B cell (primary cell): ENCODE data around the gene ERP27. TPM values are rescaled to one million over a fixed set of nuclear protein-coding genes. Genes with fewer than 3 reads are reported as not detected.
A peak's percentile ranks its signal among the peaks of the same experiment; 100 is the strongest.

Experiments used
- ATAC-seq: fragments of 200-7000 bp; cut with Tn5 transposase; one replicate; pipeline ENCODE4 v1.10.0; 2021; ENCODE audit warnings: low read depth, mild to moderate bottlenecking, moderate number of reproducible peaks, moderate library complexity
- CTCF ChIA-PET: fragments of 350-600 bp; sonication (Branson Sonifier 250); formaldehyde crosslinking; loops from one replicate; lab custom pipeline; 2021; ENCODE audit warnings: antibody characterized with exemption, inconsistent platforms; lab: Charles Lee
- POLR2A ChIA-PET: fragments of 350-600 bp; sonication (Branson Sonifier 250); formaldehyde crosslinking; loops from one replicate; lab custom pipeline; 2021; ENCODE audit warnings: antibody characterized with exemption; lab: Charles Lee
- DNase-seq: peaks from one replicate; pipeline ENCODE4 v3.0.0; 2013
- H2AFZ ChIP-seq: 2 replicates; pipeline ENCODE4 v1.6.1; 2012; ENCODE audit warnings: mild to moderate bottlenecking, low read depth, low read length; ENCODE audit not compliant: insufficient read depth, poor library complexity, severe bottlenecking
- H3K27ac ChIP-seq, 2 donors: 1 replicate in 1 of 2; 2 replicates in 1 of 2; pipeline ENCODE4 v1.5.1; 2012 to 2013; ENCODE audit warnings: low read length in 2 of 2, mild to moderate bottlenecking in 2 of 2, moderate library complexity in 1 of 2
- H3K27me3 ChIP-seq, 4 experiments: fragments of 200-600 bp in 1 of 4; sonication (generic) in 1 of 4; replicated peaks in 1 of 4; 1 replicate in 2 of 4; 2 replicates in 2 of 4; pipeline versions ENCODE4 v1.6.1 to v1.7.0; 2013 to 2016; ENCODE audit warnings: low read length in 3 of 4, mild to moderate bottlenecking in 2 of 4, mixed read lengths in 1 of 4, moderate library complexity in 1 of 4; ENCODE audit not compliant: insufficient read depth in 4 of 4, control insufficient read depth in 3 of 4; ENCODE audit errors: control extremely low read depth in 1 of 4
- H3K36me3 ChIP-seq, 2 experiments: replicated peaks in 1 of 2; 1 replicate in 1 of 2; 2 replicates in 1 of 2; pipeline versions ENCODE4 v1.6.1 to v1.7.1; 2013; ENCODE audit warnings: low read length in 1 of 2; ENCODE audit not compliant: insufficient read depth in 2 of 2, control insufficient read depth in 1 of 2; ENCODE audit errors: control extremely low read depth in 1 of 2, extremely low read depth in 1 of 2
- H3K4me1 ChIP-seq, 2 donors: fragments of 200-600 bp in 1 of 2; sonication (generic) in 1 of 2; 1 replicate in 1 of 2; 2 replicates in 1 of 2; pipeline versions ENCODE4 v1.5.1 to v1.6.1; 2013 to 2017; ENCODE audit warnings: low read length in 2 of 2; ENCODE audit not compliant: control insufficient read depth in 2 of 2, insufficient read depth in 2 of 2
- H3K4me2 ChIP-seq: replicated peaks from 2 replicates; pipeline ENCODE3; 2012; ENCODE audit warnings: mild to moderate bottlenecking, low read depth, low read length; ENCODE audit not compliant: poor library complexity, severe bottlenecking
- H3K4me3 ChIP-seq, 5 experiments: fragments of 200-600 bp in 1 of 5; sonication (generic) in 1 of 5; 1 replicate in 3 of 5; 2 replicates in 2 of 5; pipeline versions ENCODE4 v1.5.1 to v1.7.0; 2011 to 2016; ENCODE audit warnings: low read length in 4 of 5, mild to moderate bottlenecking in 4 of 5, low read depth in 2 of 5, control low read depth in 1 of 5, moderate library complexity in 1 of 5; ENCODE audit not compliant: insufficient read depth in 1 of 5; ENCODE audit errors: control extremely low read depth in 1 of 5, extremely low read depth in 1 of 5
- H3K79me2 ChIP-seq: fragments of 200-600 bp; sonication (generic); one replicate; pipeline ENCODE4 v1.6.0; 2016; ENCODE audit warnings: low read length; ENCODE audit not compliant: control insufficient read depth, insufficient read depth
- H3K9ac ChIP-seq: fragments of 200-600 bp; sonication (generic); 2 replicates; pipeline ENCODE4 v1.6.1; 2017; ENCODE audit warnings: mild to moderate bottlenecking, low read length, moderate library complexity
- H3K9me3 ChIP-seq, 3 donors: one replicate each; pipeline versions ENCODE4 v1.6.1 to v1.7.1; 2013; ENCODE audit warnings: low read length in 2 of 3; ENCODE audit not compliant: control insufficient read depth in 2 of 3, insufficient read depth in 1 of 3; ENCODE audit errors: control extremely low read depth in 1 of 3
- H4K20me1 ChIP-seq: 2 replicates; pipeline ENCODE4 v1.6.0; 2012; ENCODE audit warnings: mild to moderate bottlenecking, low read length; ENCODE audit not compliant: insufficient read depth, control insufficient read depth, poor library complexity, severe bottlenecking
- H3K27ac Mint-ChIP-seq: one replicate; pipeline ENCODE4 v1.8.0; 2021; ENCODE audit warnings: mixed read lengths
- H3K27me3 Mint-ChIP-seq: one replicate; pipeline ENCODE4 v1.8.0; 2021; ENCODE audit warnings: mixed read lengths
- H3K4me1 Mint-ChIP-seq: one replicate; pipeline ENCODE4 v1.8.0; 2021; ENCODE audit warnings: mixed read lengths
- H3K4me3 Mint-ChIP-seq: one replicate; pipeline ENCODE4 v1.8.0; 2021; ENCODE audit warnings: mixed read lengths
- H3K9me3 Mint-ChIP-seq: one replicate; pipeline ENCODE4 v1.8.0; 2022; ENCODE audit warnings: mixed read lengths; ENCODE audit not compliant: insufficient read depth
- CTCF ChIP-seq: fragments of 200-600 bp; IDR thresholded peaks from one replicate; pipeline ENCODE4 v1.8.0; 2022; ENCODE audit warnings: antibody characterized with exemption, mild to moderate bottlenecking
- EZH2 ChIP-seq: IDR thresholded peaks from 2 replicates; pipeline ENCODE4 v1.6.1; 2012; ENCODE audit warnings: borderline replicate concordance, low read depth, mild to moderate bottlenecking, moderate library complexity, low read length; ENCODE audit not compliant: insufficient read depth, poor library complexity, severe bottlenecking
- WGBS: methylation state at CpG from one replicate; pipeline ENCODE4 v1.1.5; 2013; ENCODE audit warnings: missing lambda C conversion rate; ENCODE audit not compliant: insufficient coverage; 5-methylcytosine and 5-hydroxymethylcytosine counted together
- intact Hi-C: fragments of 100-400 bp; cut with micrococcal nuclease; formaldehyde crosslinking; loops from one replicate; pipeline ENCODE4 v1.10.0; 2022
- polyA plus RNA-seq: library from polyadenylated mRNA; depleted of rRNA; stranded (reverse); fragments of >200 nt; gene quantifications from 2 replicates; pipeline ENCODE4 v1.2.3, GENCODE V29; 2012
- total RNA-seq, 2 donors: library from RNA; stranded (reverse); fragments of 120-200 nt in 1 of 2; gene quantifications; 1 replicate in 1 of 2; 2 replicates in 1 of 2; pipeline versions ENCODE4 v1.2.3 to v1.2.4, GENCODE V29; 2013 to 2022

ERP27 gene
- total and polyA plus RNA-seq, 2 donors (not counting 1 experiment from before 2014, with no cell fraction given), result 7.8 to 9.0 TPM

DNA sequence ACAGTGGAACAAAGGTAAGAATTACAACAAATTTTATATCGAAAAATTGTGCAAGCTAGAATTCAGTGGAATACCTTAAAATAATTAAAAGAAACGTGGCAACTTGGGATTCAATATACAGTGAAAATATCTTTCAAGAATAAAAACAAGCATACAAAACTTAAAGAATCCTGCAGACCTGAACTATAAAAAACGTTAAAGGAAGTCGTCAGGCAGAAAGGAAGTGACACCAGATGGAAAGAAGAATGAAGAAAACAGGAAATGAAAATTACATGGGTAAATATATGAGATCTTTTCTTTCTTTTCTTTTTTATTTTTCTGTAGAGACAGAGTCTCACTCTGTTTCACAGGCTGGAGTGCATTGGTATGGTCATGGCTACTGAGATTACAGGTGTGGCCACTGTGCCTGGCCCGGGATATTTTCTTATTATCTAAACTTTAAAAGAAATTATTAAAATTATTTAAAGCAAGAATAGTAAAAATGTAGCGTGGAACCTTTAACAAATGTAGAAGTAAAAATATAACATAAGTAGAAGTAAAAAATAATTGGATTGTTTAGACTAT is 57.4 kb downstream of the ERP27 start:
- WGBS, result no CpG with 5 or more reads among the region's 6 CpGs
- ATAC-seq (no peak), DNase-seq (no peak)
- no peak for TF ChIP-seq CTCF
- no peak for TF ChIP-seq EZH2
- H3K9me3 ChIP-seq, result no peaks in the 10 kb centered on the region
- intact Hi-C loops, result loop anchor here (5.0 kb wide), 1 partner anchor 34 kb away; no protein-coding TSS in a partner anchor
- H3K27me3 ChIP-seq, result peaks cover 0 to 4% (median under 1%) of the 10 kb centered on the region in 4 experiments
- Mint-ChIP-seq H3K27ac (no peak overlapping the region), H3K9me3 (no peaks in the 10 kb centered on the region), H3K27me3 (peaks cover 7% of the 10 kb centered on the region), H3K4me3 (no peak overlapping the region), H3K4me1 (peaks cover 41% of the 10 kb centered on the region)
- peak overlapping the region; percentile 29 for H3K4me2 ChIP-seq
- H4K20me1 ChIP-seq, result no peaks in the 10 kb centered on the region
- H3K79me2 ChIP-seq, result no peaks in the 10 kb centered on the region
- no peak overlapping the region for H3K9ac ChIP-seq
- H3K27ac ChIP-seq, result peak overlapping the region in 1 of 2 donors; percentile 24
- peaks cover 21 to 34% of the 10 kb centered on the region in 2 donors for H3K4me1 ChIP-seq
- no peak overlapping the region for H2AFZ ChIP-seq
- ChIA-PET POLR2A (no interaction called here), CTCF (no interaction called here)
- no peaks in the 10 kb centered on the region for H3K36me3 ChIP-seq
- peak overlapping the region in 1 of 5 experiments; percentile 10 for H3K4me3 ChIP-seq

DNA sequence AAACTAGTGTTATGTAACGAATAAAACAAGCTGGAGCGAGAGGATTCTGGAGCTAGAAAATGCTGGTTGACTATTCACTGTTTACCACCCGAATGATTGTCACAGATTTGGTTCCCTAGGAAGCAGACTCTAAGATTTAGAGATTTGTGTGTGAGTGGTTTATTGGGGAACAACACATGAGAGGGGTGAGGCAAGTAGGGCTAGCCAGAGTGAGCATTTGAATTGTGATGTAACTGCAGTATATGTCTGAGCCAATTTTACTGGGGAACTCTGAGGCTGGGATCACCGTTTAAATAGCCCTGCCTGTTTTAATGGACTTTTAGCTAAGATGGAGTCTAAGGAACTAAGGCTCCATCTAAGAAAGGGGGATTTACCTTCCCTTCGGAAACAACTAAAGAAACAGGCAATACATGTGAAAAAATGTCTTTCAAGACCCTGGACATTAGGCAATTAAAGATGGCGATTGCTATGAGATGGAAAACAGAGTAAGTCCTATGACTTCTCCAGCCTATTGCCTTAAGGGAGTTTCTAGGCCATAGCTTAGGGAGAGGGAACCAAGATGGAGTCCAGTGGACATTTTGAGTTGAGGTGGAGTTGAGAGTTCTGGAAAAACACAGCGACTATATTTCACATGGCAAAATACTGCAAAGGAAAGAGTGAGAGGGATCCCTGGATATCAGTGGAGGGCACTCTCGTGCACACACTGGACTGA is 59.0 kb downstream of the ERP27 start:
- DNase-seq (no peak), ATAC-seq (no peak)
- intact Hi-C loops, result no loop called here
- Mint-ChIP-seq H3K4me3 (no peak overlapping the region), H3K4me1 (peaks cover 26% of the 10 kb centered on the region), H3K27me3 (no peaks in the 10 kb centered on the region), H3K9me3 (no peaks in the 10 kb centered on the region), H3K27ac (no peak overlapping the region)
- Histone ChIP-seq H3K4me1 (peaks cover 12 to 18% of the 10 kb centered on the region in 2 donors), H3K27me3 (no peaks in the 10 kb centered on the region), H3K9me3 (no peaks in the 10 kb centered on the region), H4K20me1 (no peaks in the 10 kb centered on the region), H3K4me3 (no peak overlapping the region), H2AFZ (no peak overlapping the region), H3K4me2 (no peak overlapping the region), H3K79me2 (no peaks in the 10 kb centered on the region), H3K27ac (no peak overlapping the region), H3K36me3 (no peaks in the 10 kb centered on the region), H3K9ac (no peak overlapping the region)
- ChIA-PET POLR2A (no interaction called here), CTCF (no interaction called here)
- TF ChIP-seq CTCF, result no peak
- 98% methylated on average over 8 of the region's 8 CpGs for WGBS
